ENCODE results near the gene VTI1A.

VTI1A gene

DNA sequence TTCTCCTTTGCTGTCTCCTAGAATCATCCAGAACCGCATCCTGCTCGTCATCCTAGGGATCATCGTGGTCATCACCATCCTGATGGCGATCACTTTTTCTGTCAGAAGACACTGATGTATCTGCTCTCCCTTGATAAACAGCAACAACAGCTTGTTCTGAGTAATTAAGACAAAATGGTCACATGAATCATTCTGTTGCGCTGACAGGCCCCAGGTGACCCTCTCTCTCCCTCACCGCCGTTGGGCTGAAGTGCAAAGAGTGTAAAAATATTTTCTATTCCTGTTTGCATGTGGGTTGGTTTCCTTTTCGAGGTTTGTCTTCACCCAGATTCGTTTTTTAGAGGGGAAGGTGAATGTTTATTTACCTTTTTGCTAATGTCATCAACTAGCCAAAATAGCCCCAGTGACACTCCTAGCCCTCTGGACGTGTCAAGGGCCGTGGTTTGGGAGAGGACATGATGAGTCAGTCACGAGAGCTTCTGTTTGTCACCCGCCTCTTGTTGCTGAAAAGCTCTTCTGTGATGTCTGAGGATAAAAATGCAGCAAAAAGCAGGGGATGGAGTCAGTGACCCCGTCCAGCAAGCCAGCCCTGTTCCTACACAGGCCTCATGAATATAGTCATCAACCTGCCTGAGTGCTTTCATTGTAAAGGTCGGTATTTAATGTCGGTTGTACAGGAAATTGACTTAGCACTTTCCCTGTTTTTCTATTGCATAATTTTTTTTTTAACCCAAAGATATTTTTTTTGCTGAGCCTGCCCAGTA lies 368.4 kb downstream of the VTI1A start:
- no peak for DNase-seq

DNA sequence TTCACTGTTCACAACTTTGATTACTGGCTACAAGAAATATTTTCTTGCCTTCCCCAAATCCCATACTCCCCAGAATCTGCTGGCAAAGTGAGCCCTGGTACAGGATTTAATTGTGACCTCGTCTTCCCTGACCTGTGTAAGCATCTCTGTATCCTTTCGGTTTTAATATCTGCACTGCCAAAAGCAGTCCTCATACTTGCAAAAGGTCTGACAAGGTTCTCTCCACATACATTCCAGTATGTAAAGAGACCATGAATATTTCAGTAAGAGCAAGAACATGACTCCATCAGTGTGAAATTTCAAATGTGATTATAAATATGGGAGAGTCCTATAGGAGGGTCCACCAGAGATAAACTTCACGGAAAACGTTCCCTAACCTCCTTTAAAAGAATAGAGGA lies 369.0 kb downstream of the VTI1A start:
- no peak for DNase-seq

DNA sequence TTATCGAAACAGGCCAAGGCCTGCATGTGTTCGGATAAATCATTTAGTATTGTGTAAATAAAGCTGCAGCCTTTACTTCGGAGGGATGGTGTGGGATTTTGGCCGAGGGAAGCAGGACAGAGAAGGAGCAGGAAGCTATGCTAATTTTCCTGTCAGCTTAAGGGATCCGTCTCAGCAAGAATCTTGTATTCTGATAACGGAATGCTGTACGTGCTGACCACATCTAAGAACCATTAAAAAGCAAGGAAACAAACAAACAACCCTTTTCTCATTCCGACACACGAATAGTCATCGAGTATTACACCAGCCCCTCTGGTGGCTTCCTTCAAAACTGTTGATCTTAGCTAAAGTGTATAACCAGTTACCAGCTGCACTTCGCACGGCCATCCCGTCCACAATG lies 369.9 kb downstream of the VTI1A start:
- no peak for DNase-seq

DNA sequence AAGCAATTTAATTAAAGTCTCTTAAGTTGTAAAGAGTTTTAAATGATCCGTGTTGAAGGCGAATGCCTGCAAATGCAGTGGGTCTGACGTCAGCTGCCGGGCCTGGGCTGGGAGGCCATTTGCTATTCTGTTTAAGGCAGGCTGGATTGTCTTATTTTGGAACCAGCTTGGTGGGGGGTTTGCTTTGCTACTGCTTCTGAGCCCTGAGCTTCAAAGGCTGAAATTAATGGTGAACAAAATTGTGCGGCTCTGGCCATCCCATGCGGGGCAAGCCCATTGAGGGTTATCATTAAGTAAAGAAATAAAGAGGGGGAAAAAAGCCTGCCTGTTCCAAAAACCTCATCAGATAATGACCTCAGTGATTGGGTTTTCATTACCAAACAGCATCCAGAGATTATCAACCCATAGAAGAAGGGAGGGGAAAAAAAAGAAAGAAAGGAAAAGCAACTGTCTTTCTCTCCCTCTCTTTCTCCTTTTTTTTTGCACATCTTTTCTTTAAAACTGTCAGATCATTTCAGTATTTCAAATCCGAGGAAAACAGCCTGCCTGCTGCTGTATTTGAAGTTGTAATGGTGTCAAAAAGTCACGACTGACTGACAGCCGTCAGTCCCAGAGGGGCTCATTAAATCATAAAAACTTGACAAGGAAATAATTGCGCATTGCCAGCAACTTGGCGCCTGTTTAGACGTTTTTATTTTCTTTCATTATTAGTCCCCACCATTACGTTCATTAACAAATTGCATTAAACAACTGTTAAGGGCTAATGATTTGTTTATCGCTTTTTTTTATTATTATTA lies 371.2 kb downstream of the VTI1A start:
- no peak for DNase-seq

DNA sequence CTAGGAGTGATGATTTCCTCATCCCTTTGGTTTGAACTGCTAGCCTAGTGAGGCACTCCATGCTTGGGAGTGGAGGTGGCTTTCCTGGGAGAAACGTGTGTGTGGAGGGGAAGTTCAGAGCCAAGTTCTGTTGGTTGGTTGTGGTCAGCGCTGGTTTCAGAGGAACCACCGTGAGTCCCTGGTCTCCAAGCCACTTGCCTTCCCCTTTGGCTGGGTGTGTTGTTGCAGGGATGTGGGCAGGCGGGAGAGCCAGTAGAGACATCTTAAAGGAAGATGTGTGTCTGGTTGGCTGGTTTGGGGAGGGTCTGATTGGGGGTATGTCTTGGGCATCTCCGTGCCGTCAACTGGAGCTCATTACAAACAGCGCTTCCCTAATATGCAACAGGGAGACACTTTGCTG lies 372.2 kb downstream of the VTI1A start:
- no peak for DNase-seq

DNA sequence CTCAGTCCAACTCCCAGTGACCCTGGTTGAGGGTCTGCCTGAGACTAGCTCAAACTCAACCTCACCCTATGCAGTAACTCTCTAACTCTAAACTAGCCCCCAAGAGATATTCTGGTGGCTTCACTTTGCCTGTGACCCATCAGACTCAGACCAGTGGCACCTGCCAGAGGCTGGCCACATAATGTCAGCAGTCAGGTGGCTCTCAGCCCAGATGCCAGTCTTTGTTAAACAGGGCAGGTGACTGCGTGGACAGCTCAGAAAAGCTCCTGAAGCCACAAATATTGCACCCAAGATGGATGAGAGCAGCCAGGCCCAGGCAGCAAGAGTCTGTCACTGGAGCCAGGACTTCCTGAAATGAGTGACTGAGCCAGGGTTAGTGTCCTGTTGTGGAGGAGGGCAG lies 373.3 kb downstream of the VTI1A start:
- no peak for DNase-seq

DNA sequence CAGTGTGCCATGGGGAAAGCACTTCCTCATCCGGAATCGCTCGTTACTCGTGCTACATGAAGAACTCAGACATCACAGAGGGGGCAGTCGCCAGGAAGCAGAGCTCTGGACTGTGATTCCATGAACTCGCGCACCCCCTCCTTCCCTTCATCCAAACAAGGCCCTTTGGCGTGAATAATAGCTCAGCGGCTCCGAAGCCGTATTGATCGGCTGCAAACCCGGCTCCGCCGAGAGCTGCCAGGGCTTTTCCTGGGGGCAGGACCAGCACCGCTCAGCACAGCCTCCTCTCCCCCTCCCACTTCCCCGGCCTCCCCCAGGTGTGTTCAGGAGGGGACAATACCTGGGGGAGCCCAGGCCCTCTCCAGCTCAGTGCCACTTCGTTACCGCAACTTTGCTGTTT lies 374.0 kb downstream of the VTI1A start:
- DNase-seq = no peak

DNA sequence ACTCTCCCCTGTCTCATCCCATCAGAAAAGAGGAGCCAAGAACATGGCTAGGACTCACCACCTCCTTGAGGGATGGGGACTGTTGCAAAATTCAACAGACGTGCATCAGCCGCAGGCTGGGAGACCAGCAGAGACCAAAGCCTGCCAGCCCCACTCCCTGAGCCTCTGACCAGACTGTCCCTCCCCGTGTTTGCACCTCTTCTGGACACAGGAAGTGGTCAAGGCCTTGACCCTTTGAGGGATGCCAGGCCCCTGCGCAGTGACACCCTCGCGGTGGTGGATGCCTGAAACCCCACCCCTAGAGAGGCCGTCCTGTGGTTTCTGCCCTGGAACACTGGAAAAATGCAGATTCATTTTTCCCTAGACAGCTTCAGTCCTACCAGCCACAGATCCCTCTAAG lies 374.6 kb downstream of the VTI1A start:
- no peak for DNase-seq

DNA sequence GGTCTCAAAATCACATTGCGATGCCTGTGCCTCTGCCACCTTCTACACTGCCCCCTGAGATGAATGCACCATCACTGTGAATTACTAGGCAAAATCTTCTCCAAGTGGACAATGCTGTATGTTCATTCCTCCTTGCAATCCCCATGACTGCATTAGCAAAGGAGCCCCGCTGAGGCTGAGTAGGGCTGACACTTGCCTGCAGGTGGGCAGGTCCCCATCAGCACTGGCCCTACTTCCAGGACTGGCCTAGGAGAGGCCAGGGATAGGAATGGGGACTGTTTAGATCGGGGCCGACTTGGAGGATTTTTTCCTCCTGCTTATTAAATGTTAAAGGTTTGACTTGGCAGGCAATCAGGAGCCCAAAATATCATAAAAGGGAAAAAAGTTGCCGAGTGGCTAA lies 376.0 kb downstream of the VTI1A start:
- DNase-seq = no peak

DNA sequence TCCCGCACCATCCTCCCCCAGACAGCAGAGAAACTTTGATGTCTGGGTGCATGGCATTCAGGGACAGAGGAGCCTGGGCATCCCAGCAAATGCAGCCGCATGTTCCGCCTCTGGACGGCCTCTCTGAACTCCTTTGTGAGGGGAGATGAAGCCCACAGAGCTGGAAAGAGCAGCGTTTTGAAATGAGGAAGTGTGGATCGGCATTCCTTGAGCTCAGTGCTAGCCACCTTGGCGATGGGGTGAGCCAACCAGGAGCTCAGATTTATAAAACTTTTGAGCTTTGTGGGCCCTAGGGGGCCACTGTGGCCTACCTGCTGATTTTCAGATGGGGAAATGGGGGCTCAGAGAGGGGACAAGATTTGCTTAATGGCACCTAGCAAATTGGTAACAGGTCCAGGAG lies 376.6 kb downstream of the VTI1A start:
- DNase-seq = no peak

DNA sequence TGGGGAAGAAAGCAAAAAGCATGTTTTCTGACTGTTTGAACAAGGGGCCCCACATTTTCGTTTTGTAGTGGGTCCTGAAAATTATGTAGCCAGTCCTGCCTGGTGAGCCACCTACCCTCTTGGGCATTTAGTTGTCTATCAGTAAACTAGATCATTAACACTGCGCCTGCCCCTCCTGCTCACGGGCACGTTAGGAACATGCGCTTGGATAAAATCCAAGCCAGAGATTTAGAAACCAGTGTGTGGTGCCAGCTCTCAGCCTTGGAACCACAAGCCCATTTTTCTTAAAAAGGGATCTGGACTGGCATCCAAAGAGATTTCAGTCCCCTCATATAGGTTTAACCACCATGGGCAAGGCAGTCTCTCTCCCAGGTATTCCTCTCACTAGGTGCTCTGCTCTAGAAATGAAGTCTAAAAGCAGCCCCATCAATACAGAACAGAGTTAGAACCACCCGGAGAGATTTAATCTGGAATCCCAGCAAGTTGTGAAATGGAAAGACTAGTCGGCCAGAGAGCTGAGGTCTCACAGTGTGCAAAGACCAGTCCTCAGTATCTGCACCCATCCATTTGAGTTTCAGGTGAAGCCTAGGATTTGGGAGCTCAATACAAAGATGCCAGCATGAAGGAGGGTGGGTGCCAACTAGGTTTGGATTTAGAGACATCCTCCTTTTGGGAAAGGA lies 379.1 kb downstream of the VTI1A start:
- DNase-seq = no peak

DNA sequence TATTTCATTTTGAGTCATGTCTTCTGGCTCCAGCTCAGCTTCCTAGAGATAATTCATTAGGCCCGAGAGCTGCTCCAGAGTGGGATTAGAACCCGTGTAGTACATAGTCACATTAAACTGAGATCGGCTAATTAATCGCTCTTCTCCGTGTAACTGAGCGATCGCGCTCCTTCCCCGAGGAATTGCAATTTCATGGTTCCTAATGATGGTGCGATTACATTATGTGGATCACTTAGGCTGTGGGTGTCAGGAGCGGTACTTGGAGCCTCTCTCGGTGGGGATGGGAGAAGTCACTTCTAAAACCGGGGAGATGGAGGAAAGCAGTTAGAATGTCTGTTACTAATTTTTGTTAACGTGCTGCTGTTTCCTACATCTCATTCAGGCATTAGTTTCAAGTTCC lies 380.1 kb downstream of the VTI1A start:
- no peak for DNase-seq

DNA sequence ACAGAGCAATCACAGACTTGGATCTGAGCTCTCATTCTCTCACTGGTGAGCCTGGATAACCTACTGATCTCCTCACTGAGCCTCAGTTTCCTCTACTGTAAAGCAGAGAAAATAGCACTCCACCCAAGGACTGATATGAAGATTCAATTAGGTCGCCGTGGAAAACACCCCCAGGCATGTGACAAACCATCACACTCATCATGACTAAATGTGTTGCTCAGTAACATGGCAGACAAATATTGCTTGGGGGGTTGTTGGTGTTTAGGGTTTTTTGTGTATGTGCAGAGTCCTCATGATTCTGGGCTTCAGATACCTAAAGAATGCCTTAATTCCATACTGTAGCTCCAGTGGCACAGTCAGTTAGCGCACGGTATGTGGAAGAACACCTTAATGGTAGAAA lies 380.9 kb downstream of the VTI1A start:
- DNase-seq = no peak

DNA sequence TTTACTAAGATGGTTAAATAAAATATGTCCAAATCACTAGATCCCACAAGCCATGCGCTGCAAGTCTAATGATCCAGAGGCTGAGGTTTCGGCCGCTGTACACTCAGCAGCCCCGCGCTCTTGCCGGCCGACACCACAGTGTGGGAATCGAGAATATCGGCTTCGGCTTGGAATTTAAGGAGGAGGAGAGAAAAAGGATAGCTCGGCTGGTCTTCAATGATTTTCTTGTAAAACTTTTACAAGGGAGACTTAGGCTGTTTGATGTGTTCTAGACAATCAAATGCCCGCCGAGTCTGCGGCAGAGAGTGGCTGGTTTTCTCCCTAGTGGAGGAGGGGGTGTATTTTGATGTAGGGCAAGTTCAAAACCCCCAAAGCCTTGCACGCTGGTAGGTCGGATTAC lies 384.8 kb downstream of the VTI1A start:
- DNase-seq = no peak

DNA sequence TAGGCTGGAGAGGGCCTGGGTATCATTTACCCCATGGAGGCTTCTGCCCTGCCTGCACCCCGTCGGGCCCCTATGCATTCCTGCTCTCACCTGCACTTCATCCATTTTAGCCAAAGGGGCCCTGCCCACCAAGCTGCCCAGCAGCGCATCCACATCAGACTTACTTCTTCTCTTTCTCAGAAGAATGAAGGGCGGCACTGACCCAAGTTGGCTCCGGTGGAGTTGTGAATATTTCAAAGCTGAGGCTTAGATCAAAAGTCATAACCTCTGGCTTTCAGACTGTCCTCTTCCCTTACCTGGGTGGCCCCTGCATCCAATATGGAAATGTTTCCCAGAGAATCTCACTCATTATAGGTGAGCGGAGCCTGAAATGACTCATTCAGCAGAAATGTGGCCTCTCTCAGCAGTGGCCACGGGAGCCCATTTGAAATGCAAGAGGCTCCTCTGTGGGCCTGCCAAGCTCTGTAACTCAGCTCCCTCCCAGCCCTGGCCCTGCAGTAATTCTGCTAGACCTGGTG lies 385.4 kb downstream of the VTI1A start:
- DNase-seq = no peak

DNA sequence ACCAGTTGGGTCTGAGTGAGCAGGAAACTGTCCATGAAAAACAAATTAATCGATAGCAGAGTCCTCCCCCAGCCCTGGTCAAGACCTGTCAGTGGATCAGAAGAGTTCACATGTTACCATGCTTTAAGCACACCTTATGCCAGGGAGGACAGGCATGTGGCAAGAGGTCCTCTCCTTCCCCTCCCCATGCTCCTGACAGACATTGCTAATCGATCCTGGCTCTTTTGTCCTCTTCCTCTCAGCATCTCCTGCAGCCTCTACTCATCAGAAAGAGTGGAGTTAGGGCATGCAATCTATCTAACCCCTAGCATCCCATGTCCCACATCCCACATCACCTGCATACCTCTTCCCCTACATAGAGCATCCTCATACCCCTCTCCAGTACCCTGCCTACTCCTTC lies 385.9 kb downstream of the VTI1A start:
- no peak for DNase-seq

DNA sequence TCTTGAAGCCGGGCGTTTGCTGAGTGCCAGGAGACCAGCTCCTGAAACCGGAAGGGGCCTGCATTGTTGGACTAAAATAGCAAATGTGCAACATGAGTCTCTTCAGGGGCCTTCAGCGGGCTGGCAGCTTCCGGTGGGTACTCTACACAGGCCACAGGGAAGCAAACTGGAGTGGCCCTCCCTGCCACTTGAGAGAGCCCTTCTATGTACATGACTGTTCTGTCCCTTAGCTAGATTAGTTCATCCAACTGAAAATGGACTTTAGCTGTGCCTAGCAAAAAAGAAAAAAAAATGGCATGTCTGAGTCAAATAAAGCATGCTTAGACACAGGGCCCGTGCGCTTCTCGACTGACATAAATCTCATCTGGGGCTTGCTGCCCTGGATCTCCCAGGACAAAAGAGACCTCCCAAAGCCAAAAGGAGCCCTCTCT lies 387.8 kb downstream of the VTI1A start:
- no peak for DNase-seq

DNA sequence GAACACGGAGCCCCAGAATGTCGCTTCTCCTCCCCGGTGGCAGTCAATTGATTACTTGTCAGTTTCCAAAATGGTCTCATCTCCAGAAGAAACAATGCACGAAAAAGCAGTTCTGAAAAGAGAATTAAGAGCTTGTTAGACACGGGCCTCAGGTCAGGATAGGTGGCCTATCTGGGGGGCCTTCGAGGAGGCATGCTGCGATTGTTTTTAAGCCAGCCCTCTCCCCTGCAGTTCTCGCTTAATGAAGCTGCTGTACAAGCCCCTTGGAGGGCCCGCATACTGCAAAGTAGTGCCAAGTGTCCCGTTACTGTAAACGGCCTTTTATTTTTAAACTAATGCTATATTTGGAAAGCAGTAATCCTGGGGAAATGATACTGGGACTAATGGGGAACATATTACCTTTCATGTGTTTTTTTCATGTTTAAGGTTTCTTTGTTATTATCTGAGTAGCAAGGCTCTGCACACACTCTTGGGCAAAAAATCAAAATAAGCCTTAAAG lies 388.3 kb downstream of the VTI1A start:
- DNase-seq = no peak

DNA sequence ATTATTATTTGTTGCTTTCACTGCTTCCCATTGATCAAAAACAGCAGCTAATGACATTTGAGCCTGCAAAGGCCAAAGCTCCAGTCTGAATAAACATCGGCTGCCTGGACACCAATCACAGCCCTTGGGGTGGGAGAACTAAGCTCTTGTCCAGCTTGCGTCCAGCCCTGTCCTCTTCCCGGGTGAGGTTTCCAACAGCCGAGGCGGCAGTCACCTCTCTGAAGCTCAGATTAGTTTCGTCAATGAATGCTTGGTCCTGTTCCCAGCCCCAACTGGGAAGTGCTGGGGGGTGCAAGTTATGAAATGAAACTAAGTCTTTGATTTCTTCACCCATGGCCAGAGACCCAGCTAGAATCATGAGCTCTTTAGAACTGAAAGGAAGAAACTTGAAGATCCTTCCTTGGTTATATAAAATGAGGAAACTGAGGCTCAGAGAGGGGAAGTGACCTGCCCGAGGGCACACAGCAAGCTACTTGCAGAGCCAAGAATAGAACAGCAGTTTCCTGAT lies 389.0 kb downstream of the VTI1A start:
- no peak for DNase-seq

DNA sequence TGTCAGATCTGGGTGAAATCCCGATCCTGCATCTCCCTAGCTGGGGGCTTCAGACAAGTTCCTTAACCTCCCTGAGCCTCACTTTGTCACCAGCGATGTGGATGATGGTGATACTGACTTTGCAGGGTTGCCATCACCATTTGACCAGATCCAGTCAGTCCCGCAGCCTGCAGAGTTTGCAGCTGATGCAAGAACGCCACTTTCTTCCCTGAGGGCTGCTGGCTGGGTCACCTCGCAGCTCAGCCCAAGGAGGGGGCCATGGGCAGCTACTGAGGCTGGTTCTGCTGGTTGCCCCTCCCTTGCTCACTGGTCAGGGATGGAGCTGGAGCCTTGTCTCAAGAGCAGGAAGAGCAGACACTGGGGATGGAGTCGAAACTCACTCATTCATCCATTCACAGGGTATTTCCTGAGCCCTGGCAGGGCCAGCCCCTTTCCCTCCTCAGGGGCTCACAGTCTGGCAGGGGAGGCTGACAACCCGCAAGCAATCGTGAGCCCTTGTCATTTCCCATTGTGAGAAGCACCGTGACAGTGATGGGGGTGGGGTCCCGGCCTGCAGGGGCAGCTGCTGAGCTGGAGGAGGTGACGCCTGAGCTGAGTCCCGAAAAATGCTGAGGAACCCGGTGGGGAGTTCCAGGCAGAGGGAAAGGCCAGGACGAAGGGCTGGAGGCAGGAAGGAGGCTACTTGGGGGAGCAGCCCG lies 391.9 kb downstream of the VTI1A start:
- no peak for DNase-seq

DNA sequence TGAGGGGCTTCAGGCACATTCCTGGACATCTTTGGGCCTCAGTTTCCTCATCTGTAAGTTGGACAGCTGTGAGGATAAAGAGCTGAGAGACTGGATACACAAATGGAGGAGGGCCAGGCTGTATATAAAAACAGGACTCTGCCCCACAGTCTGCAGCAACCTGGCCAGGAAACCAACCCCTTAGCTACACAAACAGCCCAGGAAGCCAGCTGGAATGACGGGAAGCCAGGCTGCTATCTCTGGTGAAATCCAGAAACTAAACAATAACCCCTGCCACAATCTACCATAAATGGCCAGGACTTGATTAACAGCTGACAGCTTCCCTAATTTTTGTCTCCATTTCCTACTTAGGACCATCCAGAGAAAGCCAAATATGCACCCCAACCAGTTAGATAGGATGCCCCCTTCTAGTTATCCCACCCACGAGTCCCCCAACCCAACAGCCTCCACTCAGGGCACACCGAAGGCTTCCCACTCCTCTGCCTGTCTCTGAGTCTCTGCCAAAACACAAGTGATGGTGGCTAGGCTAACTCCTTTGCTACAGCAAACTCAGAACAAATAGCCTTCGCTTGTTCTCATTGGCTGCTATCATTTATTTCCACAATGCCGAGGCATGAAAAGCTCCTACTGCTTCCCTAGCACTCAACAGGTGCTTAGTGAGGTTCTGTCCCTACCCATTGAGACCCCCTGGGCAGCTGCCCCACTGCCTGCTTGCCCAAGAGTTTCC lies 393.1 kb downstream of the VTI1A start:
- no peak for DNase-seq

DNA sequence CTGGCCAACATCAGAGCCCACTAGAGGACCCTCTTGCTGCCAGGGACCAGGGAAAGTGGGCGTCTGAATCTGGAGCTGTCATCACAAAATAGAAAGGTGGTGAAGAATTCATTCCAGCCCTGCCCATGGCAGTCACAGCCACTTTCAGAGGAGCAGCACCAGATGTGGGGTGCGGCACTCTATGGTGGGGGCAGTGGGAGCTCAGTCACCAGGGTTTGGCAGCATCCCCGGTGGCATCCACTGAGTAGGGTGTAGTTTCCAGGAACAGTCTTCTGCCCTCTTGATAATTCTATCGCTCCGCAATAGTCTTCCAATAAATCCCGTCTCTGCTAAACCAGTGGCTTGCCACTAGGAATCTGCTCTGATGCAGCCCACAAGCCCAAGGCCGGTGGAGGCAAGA lies 394.5 kb downstream of the VTI1A start:
- DNase-seq = no peak

All from COR-L47 (cell line).